WTC11 (cell line): ENCODE results near the gene CACNA1B. TPM values are rescaled to one million over a fixed set of nuclear protein-coding genes. Genes with fewer than 3 reads are reported as not detected.

Experiments
- ATAC-seq: fragments of 200-7000 bp; cut with Tn5 transposase; 2 replicates; pipeline ENCODE4 v1.10.0; 2021; ENCODE audit warnings: mild to moderate bottlenecking, moderate library complexity
- CTCF ChIA-PET: fragments of 300-600 bp; sonication (Branson Sonifier 250); formaldehyde crosslinking; loops from one replicate; lab custom pipeline; 2021; ENCODE audit warnings: antibody characterized with exemption; lab: Charles Lee
- POLR2A ChIA-PET: fragments of 350-600 bp; sonication (Branson Sonifier 250); formaldehyde crosslinking; loops from one replicate; lab custom pipeline; 2021; ENCODE audit warnings: antibody characterized with exemption; lab: Charles Lee
- DNase-seq: peaks from one replicate; pipeline ENCODE4 v3.0.0; 2021; ENCODE audit warnings: low spot score
- H3K27ac Mint-ChIP-seq: 2 replicates; pipeline ENCODE4 v1.8.0; 2021; ENCODE audit warnings: mixed read lengths
- H3K27me3 Mint-ChIP-seq: 2 replicates; pipeline ENCODE4 v1.8.0; 2021; ENCODE audit warnings: low read depth, mild to moderate bottlenecking, moderate library complexity, mixed read lengths
- H3K36me3 Mint-ChIP-seq: 2 replicates; pipeline ENCODE4 v1.8.0; 2021; ENCODE audit warnings: mixed read lengths
- H3K4me1 Mint-ChIP-seq: 2 replicates; pipeline ENCODE4 v1.8.0; 2022; ENCODE audit warnings: mixed read lengths
- H3K4me3 Mint-ChIP-seq: 2 replicates; pipeline ENCODE4 v1.8.0; 2021; ENCODE audit warnings: mild to moderate bottlenecking, moderate library complexity, mixed read lengths
- H3K9me3 Mint-ChIP-seq: 2 replicates; pipeline ENCODE4 v1.8.0; 2021; ENCODE audit warnings: mixed read lengths
- CBFB ChIP-seq: sonication (generic); formaldehyde crosslinking; IDR thresholded peaks from 2 replicates; pipeline ENCODE4 v1.8.1; 2022; ENCODE audit warnings: mild to moderate bottlenecking, low read depth, missing genetic modification reagents
- ESRRA ChIP-seq: sonication (generic); formaldehyde crosslinking; IDR thresholded peaks from 2 replicates; pipeline ENCODE4 v1.8.1; 2022; ENCODE audit warnings: mild to moderate bottlenecking, missing genetic modification reagents, borderline replicate concordance
- GTF2I ChIP-seq: fragments of 250-450 bp; sonication (Bioruptor Pico); conservative IDR thresholded peaks from 2 replicates; pipeline ENCODE4 v1.4.0; 2021; ENCODE audit warnings: mild to moderate bottlenecking
- HMGA2 ChIP-seq: fragments of 250-450 bp; sonication (Bioruptor Pico); IDR thresholded peaks from 2 replicates; pipeline ENCODE4 v1.4.0; 2021; ENCODE audit warnings: mild to moderate bottlenecking, moderate library complexity
- MXD4 ChIP-seq: fragments of 250-450 bp; sonication (Bioruptor Pico); IDR thresholded peaks from 2 replicates; pipeline ENCODE4 v1.8.0; 2021; ENCODE audit warnings: mild to moderate bottlenecking, moderate library complexity, borderline replicate concordance
- NFATC4 ChIP-seq: fragments of 250-450 bp; sonication (Bioruptor Pico); IDR thresholded peaks from 2 replicates; pipeline ENCODE4 v1.9.0; 2021; ENCODE audit warnings: mild to moderate bottlenecking
- NR3C1 ChIP-seq: sonication (generic); formaldehyde crosslinking; conservative IDR thresholded peaks from 2 replicates; pipeline ENCODE4 v1.8.1; 2023; ENCODE audit warnings: low read depth, mild to moderate bottlenecking, missing genetic modification reagents
- PRRX2 ChIP-seq: fragments of 250-450 bp; sonication (Bioruptor Pico); IDR thresholded peaks from 2 replicates; pipeline ENCODE4 v1.8.0; 2021; ENCODE audit warnings: mild to moderate bottlenecking
- SP1 ChIP-seq: sonication (generic); formaldehyde crosslinking; conservative IDR thresholded peaks from 2 replicates; pipeline ENCODE4 v1.8.1; 2022; ENCODE audit warnings: missing genetic modification reagents
- TEAD1 ChIP-seq: sonication (generic); formaldehyde crosslinking; IDR thresholded peaks from 2 replicates; pipeline ENCODE4 v1.8.0; 2022; ENCODE audit warnings: mild to moderate bottlenecking, missing genetic modification reagents
- ZNF121 ChIP-seq: sonication (generic); formaldehyde crosslinking; IDR thresholded peaks from 2 replicates; pipeline ENCODE4 v1.8.0; 2023; ENCODE audit warnings: missing genetic modification reagents
- ZNF219 ChIP-seq: sonication (generic); formaldehyde crosslinking; IDR thresholded peaks from 2 replicates; pipeline ENCODE4 v1.8.0; 2023; ENCODE audit warnings: missing genetic modification reagents, mild to moderate bottlenecking, borderline replicate concordance
- total RNA-seq: library from RNA; stranded (reverse); gene quantifications from 3 replicates; pipeline ENCODE4 v1.2.3, GENCODE V29; 2021
- TF ChIP-seq, protein P1 (sequence below): sonication (generic); formaldehyde crosslinking; IDR thresholded peaks from 2 replicates; pipeline ENCODE4 v1.8.0; 2022; ENCODE audit warnings: mild to moderate bottlenecking, missing genetic modification reagents
- TF ChIP-seq, protein P2 (sequence below): sonication (generic); formaldehyde crosslinking; IDR thresholded peaks from 2 replicates; pipeline ENCODE4 v1.8.1; 2022; ENCODE audit warnings: missing genetic modification reagents, borderline replicate concordance
- TF ChIP-seq, protein P3 (sequence below): fragments of 250-450 bp; sonication (Bioruptor Pico); IDR thresholded peaks from 2 replicates; pipeline ENCODE4 v2.1.2; 2022; ENCODE audit warnings: mild to moderate bottlenecking, moderate library complexity
- TF ChIP-seq, protein P4 (sequence below): sonication (generic); formaldehyde crosslinking; IDR thresholded peaks from 2 replicates; pipeline ENCODE4 v1.8.1; 2023; ENCODE audit warnings: mild to moderate bottlenecking, missing genetic modification reagents, moderate library complexity

CACNA1B gene
- total RNA-seq, 1 experiment from 2014 or later, result 8.4 TPM

DNA sequence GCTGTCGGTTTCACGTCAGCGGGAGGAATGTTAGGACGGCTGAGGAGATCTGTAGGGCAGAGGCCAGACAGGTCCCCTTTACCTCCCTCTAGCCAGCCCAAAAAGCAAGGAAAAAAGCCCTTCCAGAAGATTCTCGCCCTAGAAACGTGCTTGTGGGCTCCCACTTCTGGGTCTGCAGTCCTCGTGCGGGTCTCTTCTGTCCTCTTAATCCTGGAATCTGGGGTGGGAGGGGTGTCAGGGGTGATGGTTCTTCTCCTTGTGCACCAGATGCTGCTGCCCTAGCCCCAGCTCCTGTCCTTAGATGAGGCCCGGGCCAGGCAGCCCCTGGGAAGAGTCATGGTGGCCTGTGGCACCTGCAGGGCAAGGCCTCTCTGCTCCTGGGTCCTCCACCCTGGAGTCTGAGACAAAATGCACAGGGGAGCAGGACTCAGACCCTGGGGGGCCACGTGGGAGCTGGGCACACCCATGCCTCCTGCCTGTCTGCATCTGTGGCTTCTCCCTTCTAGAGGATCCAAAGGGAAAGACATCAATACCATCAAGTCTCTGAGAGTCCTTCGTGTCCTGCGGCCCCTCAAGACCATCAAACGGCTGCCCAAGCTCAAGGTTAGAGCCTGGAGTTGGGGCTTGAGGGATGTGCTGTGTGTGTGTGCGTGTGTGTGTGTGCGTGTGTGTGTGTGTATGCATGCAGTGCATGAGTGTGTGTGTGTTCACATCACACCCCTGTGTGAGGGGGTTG lies 174.2 kb downstream of the CACNA1B start:
- TF ChIP-seq, protein P1, sequence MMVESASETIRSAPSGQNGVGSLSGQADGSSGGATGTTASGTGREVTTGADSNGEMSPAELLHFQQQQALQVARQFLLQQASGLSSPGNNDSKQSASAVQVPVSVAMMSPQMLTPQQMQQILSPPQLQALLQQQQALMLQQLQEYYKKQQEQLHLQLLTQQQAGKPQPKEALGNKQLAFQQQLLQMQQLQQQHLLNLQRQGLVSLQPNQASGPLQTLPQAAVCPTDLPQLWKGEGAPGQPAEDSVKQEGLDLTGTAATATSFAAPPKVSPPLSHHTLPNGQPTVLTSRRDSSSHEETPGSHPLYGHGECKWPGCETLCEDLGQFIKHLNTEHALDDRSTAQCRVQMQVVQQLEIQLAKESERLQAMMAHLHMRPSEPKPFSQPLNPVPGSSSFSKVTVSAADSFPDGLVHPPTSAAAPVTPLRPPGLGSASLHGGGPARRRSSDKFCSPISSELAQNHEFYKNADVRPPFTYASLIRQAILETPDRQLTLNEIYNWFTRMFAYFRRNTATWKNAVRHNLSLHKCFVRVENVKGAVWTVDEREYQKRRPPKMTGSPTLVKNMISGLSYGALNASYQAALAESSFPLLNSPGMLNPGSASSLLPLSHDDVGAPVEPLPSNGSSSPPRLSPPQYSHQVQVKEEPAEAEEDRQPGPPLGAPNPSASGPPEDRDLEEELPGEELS (CRISPR knock-in tag), result no peak
- TF ChIP-seq ZNF219 (CRISPR knock-in tag), result no peak
- TF ChIP-seq GTF2I (CRISPR knock-in tag), result no peak
- TF ChIP-seq, protein P2, sequence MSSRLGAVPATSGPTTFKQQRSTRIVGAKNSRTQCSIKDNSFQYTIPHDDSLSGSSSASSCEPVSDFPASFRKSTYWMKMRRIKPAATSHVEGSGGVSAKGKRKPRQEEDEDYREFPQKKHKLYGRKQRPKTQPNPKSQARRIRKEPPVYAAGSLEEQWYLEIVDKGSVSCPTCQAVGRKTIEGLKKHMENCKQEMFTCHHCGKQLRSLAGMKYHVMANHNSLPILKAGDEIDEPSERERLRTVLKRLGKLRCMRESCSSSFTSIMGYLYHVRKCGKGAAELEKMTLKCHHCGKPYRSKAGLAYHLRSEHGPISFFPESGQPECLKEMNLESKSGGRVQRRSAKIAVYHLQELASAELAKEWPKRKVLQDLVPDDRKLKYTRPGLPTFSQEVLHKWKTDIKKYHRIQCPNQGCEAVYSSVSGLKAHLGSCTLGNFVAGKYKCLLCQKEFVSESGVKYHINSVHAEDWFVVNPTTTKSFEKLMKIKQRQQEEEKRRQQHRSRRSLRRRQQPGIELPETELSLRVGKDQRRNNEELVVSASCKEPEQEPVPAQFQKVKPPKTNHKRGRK, result no peak
- no peak for TF ChIP-seq CBFB (CRISPR knock-in tag)
- TF ChIP-seq, all 79 proteins: peak for 0
- ChIA-PET POLR2A (no interaction called here), CTCF (no interaction called here)
- no peak for DNase-seq
- Mint-ChIP-seq H3K36me3 (peaks cover 19% of the 10 kb centered on the region), H3K27ac (no peak overlapping the region), H3K9me3 (no peaks in the 10 kb centered on the region), H3K4me3 (no peak overlapping the region), H3K4me1 (peaks cover 10% of the 10 kb centered on the region; the same call in 1 of the 2 replicates), H3K27me3 (no peaks in the 10 kb centered on the region)
- ATAC-seq, result no peak

DNA sequence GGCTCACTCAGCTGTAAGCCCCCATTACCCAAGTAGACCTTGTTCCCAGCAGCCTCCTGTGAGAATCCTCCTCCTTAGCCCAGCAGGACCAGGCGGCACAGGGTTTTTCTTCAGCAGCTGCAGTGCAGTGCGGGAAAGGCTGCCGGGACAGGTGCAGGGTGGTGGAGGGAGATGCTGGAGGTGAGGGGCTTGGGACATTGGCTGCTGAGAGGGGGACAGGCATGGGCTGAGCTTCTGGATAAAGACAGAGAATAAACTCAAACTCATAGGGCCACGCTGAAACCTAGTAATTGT lies 174.7 kb downstream of the CACNA1B start:
- CTCF ChIA-PET, result no interaction called here
- no peak for ATAC-seq

DNA sequence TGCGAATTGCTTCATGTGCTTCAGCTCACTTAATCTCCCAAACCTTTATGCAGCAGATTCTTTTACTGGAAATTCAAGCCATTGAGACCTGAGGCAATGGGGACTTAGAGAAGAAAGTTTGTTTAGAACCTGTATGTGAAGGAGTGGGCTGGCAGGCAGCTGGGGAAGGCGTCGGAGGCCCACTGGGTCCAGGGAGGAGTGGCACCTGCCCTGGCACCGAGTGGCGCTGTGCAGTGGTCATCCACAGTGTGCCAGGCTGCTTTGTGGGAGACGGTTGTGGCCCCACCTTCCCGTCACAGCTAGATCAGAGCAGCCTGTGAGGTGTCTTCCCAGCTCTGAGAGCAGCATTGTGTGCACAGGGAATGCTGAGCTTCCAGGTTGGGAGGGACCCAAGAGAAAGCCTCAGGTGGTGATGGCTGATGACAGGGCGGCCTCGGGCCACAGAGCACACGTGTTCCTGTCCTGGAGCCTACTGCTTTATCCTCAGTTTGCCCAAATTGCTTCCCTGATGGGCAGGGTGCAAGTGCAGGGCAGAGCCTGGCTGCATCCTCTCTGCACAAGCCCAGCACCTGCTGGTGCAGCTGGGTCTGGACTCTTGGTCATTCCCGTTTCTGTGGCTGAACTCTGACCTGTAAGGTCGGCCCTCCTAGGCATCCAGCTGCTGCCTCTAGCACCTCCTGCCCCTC lies 175.2 kb downstream of the CACNA1B start:
- TF ChIP-seq TEAD1 (no peak), NFATC4 (CRISPR knock-in tag) (no peak), ESRRA (CRISPR knock-in tag) (no peak), HMGA2 (CRISPR knock-in tag) (no peak), ZNF121 (CRISPR knock-in tag) (no peak), ZNF219 (CRISPR knock-in tag) (no peak)
- TF ChIP-seq, protein P3, sequence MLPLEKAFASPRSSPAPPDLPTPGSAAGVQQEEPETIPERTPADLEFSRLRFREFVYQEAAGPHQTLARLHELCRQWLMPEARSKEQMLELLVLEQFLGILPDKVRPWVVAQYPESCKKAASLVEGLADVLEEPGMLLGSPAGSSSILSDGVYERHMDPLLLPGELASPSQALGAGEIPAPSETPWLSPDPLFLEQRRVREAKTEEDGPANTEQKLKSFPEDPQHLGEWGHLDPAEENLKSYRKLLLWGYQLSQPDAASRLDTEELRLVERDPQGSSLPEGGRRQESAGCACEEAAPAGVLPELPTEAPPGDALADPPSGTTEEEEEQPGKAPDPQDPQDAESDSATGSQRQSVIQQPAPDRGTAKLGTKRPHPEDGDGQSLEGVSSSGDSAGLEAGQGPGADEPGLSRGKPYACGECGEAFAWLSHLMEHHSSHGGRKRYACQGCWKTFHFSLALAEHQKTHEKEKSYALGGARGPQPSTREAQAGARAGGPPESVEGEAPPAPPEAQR (CRISPR knock-in tag), result no peak
- no peak for DNase-seq
- CTCF ChIA-PET, result no interaction called here

More for the DNA sequence above, 174.7 kb downstream of the CACNA1B start:
- no peak for DNase-seq
- TF ChIP-seq NR3C1 (CRISPR knock-in tag), result no peak
- TF ChIP-seq, protein P4, sequence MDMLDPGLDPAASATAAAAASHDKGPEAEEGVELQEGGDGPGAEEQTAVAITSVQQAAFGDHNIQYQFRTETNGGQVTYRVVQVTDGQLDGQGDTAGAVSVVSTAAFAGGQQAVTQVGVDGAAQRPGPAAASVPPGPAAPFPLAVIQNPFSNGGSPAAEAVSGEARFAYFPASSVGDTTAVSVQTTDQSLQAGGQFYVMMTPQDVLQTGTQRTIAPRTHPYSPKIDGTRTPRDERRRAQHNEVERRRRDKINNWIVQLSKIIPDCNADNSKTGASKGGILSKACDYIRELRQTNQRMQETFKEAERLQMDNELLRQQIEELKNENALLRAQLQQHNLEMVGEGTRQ (CRISPR knock-in tag), result no peak
- no peak for TF ChIP-seq MXD4
- no peak for TF ChIP-seq SP1
- TF ChIP-seq PRRX2, result no peak
- no peak for TF ChIP-seq GTF2I (CRISPR knock-in tag)
- no peak overlapping the region for H3K27ac Mint-ChIP-seq
- POLR2A ChIA-PET, result no interaction called here
- no peaks in the 10 kb centered on the region for H3K9me3 Mint-ChIP-seq
- peaks cover 10% of the 10 kb centered on the region; the same call in 1 of the 2 replicates for H3K4me1 Mint-ChIP-seq
- H3K27me3 Mint-ChIP-seq, result no peaks in the 10 kb centered on the region
- H3K4me3 Mint-ChIP-seq, result no peak overlapping the region
- peaks cover 20% of the 10 kb centered on the region for H3K36me3 Mint-ChIP-seq

More for the DNA sequence above, 175.2 kb downstream of the CACNA1B start:
- Mint-ChIP-seq H3K27ac (no peak overlapping the region), H3K36me3 (peaks cover 21% of the 10 kb centered on the region), H3K4me3 (no peak overlapping the region), H3K27me3 (no peaks in the 10 kb centered on the region), H3K4me1 (peaks cover 10% of the 10 kb centered on the region; the same call in 1 of the 2 replicates), H3K9me3 (no peaks in the 10 kb centered on the region)
- ATAC-seq, result no peak
- POLR2A ChIA-PET, result no interaction called here
